ENCODE measurements around the gene ARFRP1. TPM values are rescaled to one million over a fixed set of nuclear protein-coding genes. Genes with fewer than 3 reads are reported as not detected.

Gene ARFRP1
- total and polyA plus RNA-seq, 8 donors: 13.9 to 47.7 (median 22.8) TPM

GRCh38 chr20:63749597-63750508 lies 42.1 kb upstream of the ARFRP1 start:
- no peaks in the 10 kb centered on the region for H3K27me3 ChIP-seq
- no peak overlapping the region for H3K4me3 ChIP-seq
- ATAC-seq (no peak), DNase-seq (peak in 2 of 6 donors; percentile 54 to 75), FAIRE-seq (no peak)
- H3K27ac ChIP-seq: no peak overlapping the region
- no peaks in the 10 kb centered on the region for H3K9me3 ChIP-seq
- H3K4me1 ChIP-seq: no peaks in the 10 kb centered on the region
- H3K36me3 ChIP-seq: no peaks in the 10 kb centered on the region
- intact Hi-C loops (cut with DNase I): no loop called here
- 92% methylated on average over 16 of the region's 16 CpGs for WGBS, 2 donors
- no peak for TF ChIP-seq CTCF (IDR thresholded peaks at IDR 0.05)

DNA sequence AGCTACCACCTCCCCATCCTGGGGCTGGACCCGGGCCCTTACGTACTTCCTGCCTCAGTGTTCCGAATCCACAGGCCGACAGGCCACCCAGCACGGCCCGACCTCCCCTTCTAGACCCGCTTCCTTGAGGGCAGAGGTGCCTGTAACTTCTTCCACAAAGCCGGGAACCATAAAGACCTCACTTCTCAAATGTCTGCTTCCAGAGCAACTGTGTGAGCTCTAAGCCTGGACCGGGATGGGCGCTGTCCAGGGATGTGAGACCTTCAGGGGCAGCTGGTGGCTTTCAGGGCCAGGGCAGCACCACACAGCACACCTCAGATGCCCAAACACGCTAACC lies 41.1 kb upstream of the ARFRP1 start:
- FAIRE-seq (no peak), DNase-seq (peak in 1 of 6 donors; percentile 7), ATAC-seq (no peak)
- Histone ChIP-seq H3K27me3 (no peaks in the 10 kb centered on the region), H3K36me3 (no peaks in the 10 kb centered on the region), H3K4me1 (no peaks in the 10 kb centered on the region), H3K27ac (no peak overlapping the region), H3K9me3 (no peaks in the 10 kb centered on the region), H3K4me3 (no peak overlapping the region)
- TF ChIP-seq CTCF (IDR thresholded peaks at IDR 0.05): no peak
- 92 to 93% methylated on average over 11 of the region's 11 CpGs for WGBS, 2 donors
- intact Hi-C loops (cut with DNase I): no loop called here

- Histone ChIP-seq H3K36me3 (no peaks in the 10 kb centered on the region), H3K27ac (no peak overlapping the region), H3K9me3 (no peaks in the 10 kb centered on the region), H3K27me3 (no peaks in the 10 kb centered on the region), H3K4me1 (no peaks in the 10 kb centered on the region), H3K4me3 (no peak overlapping the region)
- FAIRE-seq (no peak), DNase-seq (peak in 2 of 6 donors; percentile 54 to 80), ATAC-seq (peak in 2 of 4 donors; percentile 10 to 11)
- 71 to 75% methylated on average over 19 to 20 of the region's 20 CpGs for WGBS, 2 donors
- TF ChIP-seq CTCF (IDR thresholded peaks at IDR 0.05): no peak
- intact Hi-C loops (cut with DNase I): no loop called here
Measured at GRCh38 chr20:63748070-63748933, 40.5 kb upstream of the ARFRP1 start.

GRCh38 chr20:63747622-63748069 lies 39.9 kb upstream of the ARFRP1 start:
- FAIRE-seq: no peak
- H3K27me3 ChIP-seq: no peaks in the 10 kb centered on the region
- TF ChIP-seq CTCF (IDR thresholded peaks at IDR 0.05): no peak
- peaks cover 0 to 6% (median 5%) of the 10 kb centered on the region in 3 donors for H3K36me3 ChIP-seq
- H3K4me1 ChIP-seq: no peaks in the 10 kb centered on the region
- 47 to 52% methylated on average over 12 to 13 of the region's 13 CpGs for WGBS, 2 donors
- intact Hi-C loops (cut with DNase I): no loop called here
- no peak overlapping the region for H3K4me3 ChIP-seq
- no peaks in the 10 kb centered on the region for H3K9me3 ChIP-seq
- DNase-seq: peak in 2 of 6 donors; percentile 34 to 75
- no peak overlapping the region for H3K27ac ChIP-seq
- peak in 2 of 4 donors; percentile 38 to 54 for ATAC-seq

Data from pancreas (tissue), 10 donors.